Lower leg skin (tissue), 4 donors: ENCODE measurements around the gene PPEF2. TPM values are rescaled to one million over a fixed set of nuclear protein-coding genes. Genes with fewer than 3 reads are reported as not detected.

Experiments used
- DNase-seq, 2 donors: peaks; one replicate each; pipeline ENCODE4 v3.0.0-alpha.2; 2019; ENCODE audit warnings: low spot score in 2 of 2
- H3K4me3 ChIP-seq: fragments of 200-600 bp; sonication (generic); 2 replicates; pipeline ENCODE4 v1.5.1; 2017; ENCODE audit warnings: mild to moderate bottlenecking, low read depth; ENCODE audit not compliant: poor library complexity, severe bottlenecking
- CTCF ChIP-seq, 3 donors: fragments of 450-650 bp; IDR thresholded peaks; one replicate each; pipeline ENCODE4 v1.5.1; 2016; ENCODE audit warnings: antibody characterized with exemption in 3 of 3, mild to moderate bottlenecking in 3 of 3, moderate library complexity in 2 of 3
- POLR2A ChIP-seq, 2 donors: fragments of 450-650 bp; IDR thresholded peaks; one replicate each; pipeline ENCODE4 v1.6.1; 2016 to 2017; ENCODE audit warnings: antibody characterized with exemption in 2 of 2, mild to moderate bottlenecking in 1 of 2, moderate library complexity in 1 of 2
- WGBS, 2 donors: methylation state at CpG; one replicate each; pipeline ENCODE4 v1.1.5; 2018; 5-methylcytosine and 5-hydroxymethylcytosine counted together
- intact Hi-C: fragments of 100-400 bp; cut with DNase I; formaldehyde crosslinking; loops from one replicate; pipeline ENCODE4 v1.15.0; 2023; ENCODE audit warnings: low total_unique reads
- total RNA-seq, 4 donors: library from RNA; depleted of rRNA; stranded (reverse); fragments of >200 nt; gene quantifications; one replicate each; pipeline ENCODE4 v1.1.0, GENCODE V29; 2016

PPEF2 gene, protein sequence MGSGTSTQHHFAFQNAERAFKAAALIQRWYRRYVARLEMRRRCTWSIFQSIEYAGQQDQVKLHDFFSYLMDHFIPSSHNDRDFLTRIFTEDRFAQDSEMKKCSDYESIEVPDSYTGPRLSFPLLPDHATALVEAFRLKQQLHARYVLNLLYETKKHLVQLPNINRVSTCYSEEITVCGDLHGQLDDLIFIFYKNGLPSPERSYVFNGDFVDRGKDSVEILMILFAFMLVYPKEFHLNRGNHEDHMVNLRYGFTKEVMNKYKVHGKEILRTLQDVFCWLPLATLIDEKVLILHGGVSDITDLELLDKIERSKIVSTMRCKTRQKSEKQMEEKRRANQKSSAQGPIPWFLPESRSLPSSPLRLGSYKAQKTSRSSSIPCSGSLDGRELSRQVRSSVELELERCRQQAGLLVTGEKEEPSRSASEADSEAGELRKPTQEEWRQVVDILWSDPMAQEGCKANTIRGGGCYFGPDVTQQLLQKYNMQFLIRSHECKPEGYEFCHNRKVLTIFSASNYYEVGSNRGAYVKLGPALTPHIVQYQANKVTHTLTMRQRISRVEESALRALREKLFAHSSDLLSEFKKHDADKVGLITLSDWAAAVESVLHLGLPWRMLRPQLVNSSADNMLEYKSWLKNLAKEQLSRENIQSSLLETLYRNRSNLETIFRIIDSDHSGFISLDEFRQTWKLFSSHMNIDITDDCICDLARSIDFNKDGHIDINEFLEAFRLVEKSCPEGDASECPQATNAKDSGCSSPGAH
- total RNA-seq = under 1 TPM in 1 of 4 donors, not detected in 3; 0.04 TPM

- WGBS, 2 donors = 77 to 87% methylated on average over 5 of the region's 5 CpGs
- intact Hi-C loops = no loop called here
- TF ChIP-seq POLR2A (IDR thresholded peaks at IDR 0.05) (no peak), CTCF (IDR thresholded peaks at IDR 0.05) (no peak)
- DNase-seq = peak in 1 of 2 donors; percentile 34
- H3K4me3 ChIP-seq = no peak within 1 kb of the TSS
These were observed at the start of gene PPEF2 for GRCh38 chr4:75902352-75902751. TSS of gene PPEF2 (minus strand) at chr4:75902452. CDS start at chr4:75896325, 6,127 bp downstream.

DNA sequence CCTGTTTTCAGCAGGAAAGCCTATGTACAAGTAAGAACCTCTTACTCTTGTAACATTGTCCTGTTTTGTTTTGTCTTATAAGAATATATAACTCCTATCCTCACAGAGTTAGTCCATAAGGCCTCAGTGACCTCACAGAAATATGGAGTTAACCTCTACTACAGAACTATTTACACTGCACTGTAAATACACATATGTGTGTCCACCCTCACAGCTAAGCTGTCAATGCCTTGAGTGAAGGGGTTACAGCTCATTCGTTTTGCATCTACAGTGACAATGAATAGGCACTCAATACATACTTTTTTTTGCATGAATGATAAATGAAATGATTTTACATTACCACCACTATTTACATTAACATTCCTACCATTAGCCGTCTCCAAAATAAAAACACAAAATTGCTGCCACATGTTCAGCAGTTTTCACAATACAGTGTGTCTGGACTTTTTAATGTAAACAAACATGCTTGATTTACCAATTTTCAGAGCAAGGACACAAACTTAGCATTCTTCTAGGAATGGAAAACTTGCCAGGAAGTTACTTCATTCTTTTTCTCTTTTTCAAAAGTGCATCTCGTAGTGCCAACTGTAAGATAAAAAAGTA lies 48.1 kb upstream of the PPEF2 start:
- intact Hi-C loops = no loop called here
- 76 to 79% methylated on average over 3 of the region's 3 CpGs for WGBS, 2 donors
- TF ChIP-seq CTCF (IDR thresholded peaks at IDR 0.05) (no peak), POLR2A (IDR thresholded peaks at IDR 0.05) (no peak)

GRCh38 chr4:75948822-75949444 lies 46.7 kb upstream of the PPEF2 start:
- intact Hi-C loops = no loop called here
- DNase-seq = no peak
- WGBS, 2 donors = 75 to 85% methylated on average over 5 of the region's 5 CpGs
- no peak for TF ChIP-seq POLR2A (IDR thresholded peaks at IDR 0.05)
- no peak for TF ChIP-seq CTCF (IDR thresholded peaks at IDR 0.05)
- no peak overlapping the region for H3K4me3 ChIP-seq

More for the DNA sequence above, 48.1 kb upstream of the PPEF2 start:
- no peak for DNase-seq
- no peak overlapping the region for H3K4me3 ChIP-seq

DNA sequence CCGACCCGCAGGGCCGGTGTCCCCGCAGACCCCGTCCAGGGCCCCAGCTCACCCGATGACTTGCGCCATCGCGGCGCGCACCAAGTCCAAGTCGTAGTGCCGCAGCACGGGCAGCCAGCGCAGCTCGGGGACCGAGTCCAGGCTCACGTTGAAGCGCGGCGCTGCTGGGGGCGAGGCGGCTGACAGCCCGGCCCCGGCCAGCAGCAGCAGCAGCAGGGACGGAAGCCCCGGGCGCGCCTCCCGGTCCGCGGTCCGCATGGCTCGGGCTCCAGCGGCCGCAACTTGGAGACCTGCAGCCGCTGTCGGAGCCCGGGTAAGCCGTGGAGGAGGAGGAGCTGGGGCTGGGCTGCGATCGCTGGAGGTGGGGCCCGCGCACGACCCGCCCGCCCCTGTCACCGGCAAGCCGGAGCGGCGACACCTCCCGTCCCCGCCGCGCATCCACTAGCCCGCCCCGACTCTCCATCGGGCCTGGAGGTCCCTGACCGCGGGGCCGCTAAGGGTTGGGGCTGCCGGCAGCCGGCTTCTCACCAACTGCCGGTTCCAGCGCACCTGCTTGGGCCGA lies 38.5 kb upstream of the PPEF2 start, which contains the start of gene NAAA:
TSS of gene NAAA (minus strand) at position 322 of the 562 bp plus-strand sequence. CDS start at position 258, 64 bp downstream.
- peak within 1 kb of the TSS; percentile 85 for H3K4me3 ChIP-seq
- TF ChIP-seq CTCF (IDR thresholded peaks at IDR 0.05) (no peak), POLR2A (IDR thresholded peaks at IDR 0.05) (no peak)
- DNase-seq = peak; percentile 41 to 97
- WGBS, 2 donors = 1 to 3% methylated on average over 16 to 41 of the region's 66 CpGs
- intact Hi-C loops = no loop called here
